ENCODE measurements around the gene CLDND2.

DNA sequence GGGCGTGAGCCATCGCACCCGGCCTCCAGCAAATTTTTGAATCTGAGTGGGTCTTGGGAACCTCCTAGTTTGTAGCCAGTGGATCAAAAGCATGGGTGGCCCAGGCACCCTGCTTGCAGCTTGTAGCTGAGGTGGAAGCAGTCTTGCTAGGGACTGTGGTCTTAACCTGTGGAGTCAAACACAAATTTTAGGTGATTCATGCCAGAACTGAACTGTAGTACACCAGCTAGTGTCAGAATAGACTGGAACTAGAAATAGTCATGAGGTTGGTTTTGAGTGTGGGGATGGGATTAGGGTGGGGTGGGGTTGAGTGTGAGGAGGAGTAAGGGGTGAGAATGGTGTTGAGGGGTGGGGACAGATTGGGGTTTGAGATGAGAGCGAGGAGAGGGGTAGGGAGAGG lies 13.2 kb upstream of the CLDND2 start:
- TF ChIP-seq CTCF (IDR thresholded peaks at IDR 0.05 in 2 of 3, conservative IDR thresholded peaks at IDR 0.05 in 1 of 3; ENCODE audit: control insufficient read depth in 2 of 3, extremely low read depth in 1 of 3, insufficient read depth in 1 of 3, low read depth in 3 of 3, low read length in 3 of 3) (no peak), SP1 (IDR thresholded peaks at IDR 0.05; ENCODE audit: low read depth, low read length) (no peak), POLR2A (IDR thresholded peaks at IDR 0.05; ENCODE audit: low read depth, low read length) (no peak), HSF1 (IDR thresholded peaks at IDR 0.05; ENCODE audit: low read depth, low read length) (no peak), RFX5 (IDR thresholded peaks at IDR 0.05; ENCODE audit: low read depth, low read length) (no peak), RB1 (IDR thresholded peaks at IDR 0.05; ENCODE audit: borderline replicate concordance) (no peak), ZNF24 (IDR thresholded peaks at IDR 0.05) (no peak), MAX (IDR thresholded peaks at IDR 0.05; ENCODE audit: low read depth, low read length) (no peak), FOXM1 (IDR thresholded peaks at IDR 0.05; ENCODE audit: low read depth, low read length) (no peak), TCF7 (IDR thresholded peaks at IDR 0.05; ENCODE audit: borderline replicate concordance) (no peak)
- TF ChIP-seq, protein P1, sequence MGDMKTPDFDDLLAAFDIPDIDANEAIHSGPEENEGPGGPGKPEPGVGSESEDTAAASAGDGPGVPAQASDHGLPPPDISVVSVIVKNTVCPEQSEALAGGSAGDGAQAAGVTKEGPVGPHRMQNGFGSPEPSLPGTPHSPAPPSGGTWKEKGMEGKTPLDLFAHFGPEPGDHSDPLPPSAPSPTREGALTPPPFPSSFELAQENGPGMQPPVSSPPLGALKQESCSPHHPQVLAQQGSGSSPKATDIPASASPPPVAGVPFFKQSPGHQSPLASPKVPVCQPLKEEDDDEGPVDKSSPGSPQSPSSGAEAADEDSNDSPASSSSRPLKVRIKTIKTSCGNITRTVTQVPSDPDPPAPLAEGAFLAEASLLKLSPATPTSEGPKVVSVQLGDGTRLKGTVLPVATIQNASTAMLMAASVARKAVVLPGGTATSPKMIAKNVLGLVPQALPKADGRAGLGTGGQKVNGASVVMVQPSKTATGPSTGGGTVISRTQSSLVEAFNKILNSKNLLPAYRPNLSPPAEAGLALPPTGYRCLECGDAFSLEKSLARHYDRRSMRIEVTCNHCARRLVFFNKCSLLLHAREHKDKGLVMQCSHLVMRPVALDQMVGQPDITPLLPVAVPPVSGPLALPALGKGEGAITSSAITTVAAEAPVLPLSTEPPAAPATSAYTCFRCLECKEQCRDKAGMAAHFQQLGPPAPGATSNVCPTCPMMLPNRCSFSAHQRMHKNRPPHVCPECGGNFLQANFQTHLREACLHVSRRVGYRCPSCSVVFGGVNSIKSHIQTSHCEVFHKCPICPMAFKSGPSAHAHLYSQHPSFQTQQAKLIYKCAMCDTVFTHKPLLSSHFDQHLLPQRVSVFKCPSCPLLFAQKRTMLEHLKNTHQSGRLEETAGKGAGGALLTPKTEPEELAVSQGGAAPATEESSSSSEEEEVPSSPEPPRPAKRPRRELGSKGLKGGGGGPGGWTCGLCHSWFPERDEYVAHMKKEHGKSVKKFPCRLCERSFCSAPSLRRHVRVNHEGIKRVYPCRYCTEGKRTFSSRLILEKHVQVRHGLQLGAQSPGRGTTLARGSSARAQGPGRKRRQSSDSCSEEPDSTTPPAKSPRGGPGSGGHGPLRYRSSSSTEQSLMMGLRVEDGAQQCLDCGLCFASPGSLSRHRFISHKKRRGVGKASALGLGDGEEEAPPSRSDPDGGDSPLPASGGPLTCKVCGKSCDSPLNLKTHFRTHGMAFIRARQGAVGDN (IDR thresholded peaks at IDR 0.05): no peak
